AG04449 (cell line): ENCODE results near the gene NDNF.

ENCODE experiments used
- CTCF ChIA-PET: fragments of 350-600 bp; formaldehyde crosslinking; extraction: SDS; loops from one replicate; lab custom pipeline; 2021; ENCODE audit warnings: antibody characterized with exemption; lab: Yijun Ruan, JAX
- POLR2A ChIA-PET: fragments of 400-600, 350-600 bp; formaldehyde crosslinking; extraction: SDS; loops from one replicate; lab custom pipeline; 2020; ENCODE audit warnings: antibody characterized with exemption, inconsistent platforms; lab: Yijun Ruan, JAX
- DNase-seq: peaks from one replicate; pipeline ENCODE4 v3.0.0-alpha.2; 2010; ENCODE audit warnings: low read depth, low spot score
- H3K4me3 ChIP-seq: 2 replicates; pipeline ENCODE4 v1.5.1; 2011; ENCODE audit warnings: low read depth, mild to moderate bottlenecking, control low read depth, low read length
- TF ChIP-seq, protein P1 (sequence below): IDR thresholded peaks from one replicate; pipeline ENCODE4 v1.5.1; 2011; ENCODE audit warnings: mild to moderate bottlenecking, moderate library complexity, low read length, control low read depth, inconsistent platforms; ENCODE audit not compliant: insufficient read depth; ENCODE audit errors: missing control alignments

NDNF gene, protein sequence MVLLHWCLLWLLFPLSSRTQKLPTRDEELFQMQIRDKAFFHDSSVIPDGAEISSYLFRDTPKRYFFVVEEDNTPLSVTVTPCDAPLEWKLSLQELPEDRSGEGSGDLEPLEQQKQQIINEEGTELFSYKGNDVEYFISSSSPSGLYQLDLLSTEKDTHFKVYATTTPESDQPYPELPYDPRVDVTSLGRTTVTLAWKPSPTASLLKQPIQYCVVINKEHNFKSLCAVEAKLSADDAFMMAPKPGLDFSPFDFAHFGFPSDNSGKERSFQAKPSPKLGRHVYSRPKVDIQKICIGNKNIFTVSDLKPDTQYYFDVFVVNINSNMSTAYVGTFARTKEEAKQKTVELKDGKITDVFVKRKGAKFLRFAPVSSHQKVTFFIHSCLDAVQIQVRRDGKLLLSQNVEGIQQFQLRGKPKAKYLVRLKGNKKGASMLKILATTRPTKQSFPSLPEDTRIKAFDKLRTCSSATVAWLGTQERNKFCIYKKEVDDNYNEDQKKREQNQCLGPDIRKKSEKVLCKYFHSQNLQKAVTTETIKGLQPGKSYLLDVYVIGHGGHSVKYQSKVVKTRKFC

DNA sequence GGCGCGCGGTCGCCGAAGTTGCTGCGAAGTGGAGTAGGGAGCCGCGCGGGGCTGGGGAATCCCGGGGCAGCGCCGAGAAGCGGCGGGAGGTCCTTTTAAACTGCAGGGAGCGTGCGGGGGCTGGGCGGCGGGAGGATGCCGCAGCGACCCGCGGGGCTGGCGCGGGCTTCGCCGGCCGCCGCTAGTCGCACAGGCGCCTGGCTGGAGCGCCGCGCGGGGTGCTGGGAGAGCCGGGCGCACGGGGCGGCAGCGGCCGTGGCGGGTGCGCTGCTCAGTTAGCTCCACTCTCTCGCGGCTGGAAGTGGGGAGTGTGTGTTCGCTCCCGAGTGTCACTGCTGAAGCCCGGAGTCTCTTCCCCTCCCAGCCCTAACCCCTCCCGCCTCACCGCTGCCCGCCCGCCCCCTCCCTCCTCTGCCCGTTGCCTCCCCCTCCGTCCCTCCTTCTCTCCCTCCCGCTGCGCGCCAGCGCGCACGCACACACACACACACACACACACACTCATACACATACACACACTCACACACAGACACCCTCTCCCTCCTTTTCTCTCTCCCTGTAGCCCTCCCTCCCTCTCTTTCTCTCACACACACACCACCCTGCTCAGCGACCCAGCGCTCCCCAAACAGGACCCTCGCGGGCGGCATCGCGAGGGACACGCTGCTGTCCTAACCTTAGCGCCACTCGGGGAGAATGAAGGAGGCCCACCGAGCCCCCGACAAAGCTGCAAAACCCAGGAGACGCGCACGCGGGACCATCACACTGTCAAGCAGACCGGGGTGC, at the start of gene NDNF:
NDNF (minus strand) TSS at position 312 of the 780 bp plus-strand sequence. CDS start 26,698 bp downstream, outside the sequence.
- TF ChIP-seq, protein P1, sequence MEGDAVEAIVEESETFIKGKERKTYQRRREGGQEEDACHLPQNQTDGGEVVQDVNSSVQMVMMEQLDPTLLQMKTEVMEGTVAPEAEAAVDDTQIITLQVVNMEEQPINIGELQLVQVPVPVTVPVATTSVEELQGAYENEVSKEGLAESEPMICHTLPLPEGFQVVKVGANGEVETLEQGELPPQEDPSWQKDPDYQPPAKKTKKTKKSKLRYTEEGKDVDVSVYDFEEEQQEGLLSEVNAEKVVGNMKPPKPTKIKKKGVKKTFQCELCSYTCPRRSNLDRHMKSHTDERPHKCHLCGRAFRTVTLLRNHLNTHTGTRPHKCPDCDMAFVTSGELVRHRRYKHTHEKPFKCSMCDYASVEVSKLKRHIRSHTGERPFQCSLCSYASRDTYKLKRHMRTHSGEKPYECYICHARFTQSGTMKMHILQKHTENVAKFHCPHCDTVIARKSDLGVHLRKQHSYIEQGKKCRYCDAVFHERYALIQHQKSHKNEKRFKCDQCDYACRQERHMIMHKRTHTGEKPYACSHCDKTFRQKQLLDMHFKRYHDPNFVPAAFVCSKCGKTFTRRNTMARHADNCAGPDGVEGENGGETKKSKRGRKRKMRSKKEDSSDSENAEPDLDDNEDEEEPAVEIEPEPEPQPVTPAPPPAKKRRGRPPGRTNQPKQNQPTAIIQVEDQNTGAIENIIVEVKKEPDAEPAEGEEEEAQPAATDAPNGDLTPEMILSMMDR, result no peak
- ChIA-PET POLR2A (no interaction called here), CTCF (no interaction called here)
- peak within 1 kb of the TSS; percentile 57 for H3K4me3 ChIP-seq
- DNase-seq, result no peak

DNA sequence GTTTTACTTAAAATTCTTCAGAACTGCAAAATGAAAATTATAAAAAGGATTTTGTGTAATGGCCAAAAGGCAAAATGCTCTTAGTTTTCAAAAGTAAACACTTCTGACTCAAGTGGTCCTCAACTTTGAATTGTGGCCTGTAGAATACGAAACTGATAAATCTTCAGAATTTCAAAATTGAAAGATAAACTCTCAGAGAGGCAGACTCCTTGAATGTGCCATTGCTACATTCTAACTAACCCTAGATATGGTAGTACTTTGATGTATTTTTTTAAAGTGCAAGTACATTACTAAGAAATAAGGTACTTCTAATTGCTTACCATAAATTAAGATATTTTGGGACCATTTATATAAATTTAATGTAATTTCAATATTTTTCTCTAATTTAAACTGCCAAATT, 47.4 kb upstream of the NDNF start:
- POLR2A ChIA-PET, result no interaction called here
- no peak for DNase-seq
- TF ChIP-seq, protein P1, result no peak
- H3K4me3 ChIP-seq, result no peak overlapping the region
- CTCF ChIA-PET, result interaction anchor here (0.9 kb wide), 1 partner anchor 9 kb away, joined by 4 read pairs; no protein-coding TSS in a partner anchor

DNA sequence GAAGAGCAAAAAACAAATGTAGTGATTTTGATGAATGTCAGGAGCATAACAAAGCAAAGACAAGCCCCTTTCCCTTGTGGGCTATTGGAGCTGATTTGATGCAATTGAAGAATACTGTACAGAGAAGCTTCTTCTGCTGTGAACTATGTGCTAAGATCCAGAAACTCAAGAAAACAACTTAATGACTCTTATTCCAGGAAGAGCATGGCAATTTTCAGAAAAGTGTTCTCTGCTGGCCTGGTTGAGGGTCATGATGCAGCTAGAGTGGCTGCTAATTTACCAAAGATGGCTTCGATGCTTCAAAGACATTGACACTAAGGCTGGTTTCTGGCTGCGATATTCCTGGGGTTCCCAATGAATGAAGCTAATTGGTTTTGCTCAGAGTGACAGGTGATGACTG, 46.0 kb upstream of the NDNF start:
- TF ChIP-seq, protein P1, result no peak
- ChIA-PET POLR2A (interaction anchor here (0.6 kb wide), 1 partner anchor 1077 kb away, joined by 3 read pairs; no protein-coding TSS in a partner anchor), CTCF (interaction anchor here (1.3 kb wide), 1 partner anchor 190 kb away, joined by 3 read pairs; no protein-coding TSS in a partner anchor)
- no peak for DNase-seq
- no peak overlapping the region for H3K4me3 ChIP-seq

DNA sequence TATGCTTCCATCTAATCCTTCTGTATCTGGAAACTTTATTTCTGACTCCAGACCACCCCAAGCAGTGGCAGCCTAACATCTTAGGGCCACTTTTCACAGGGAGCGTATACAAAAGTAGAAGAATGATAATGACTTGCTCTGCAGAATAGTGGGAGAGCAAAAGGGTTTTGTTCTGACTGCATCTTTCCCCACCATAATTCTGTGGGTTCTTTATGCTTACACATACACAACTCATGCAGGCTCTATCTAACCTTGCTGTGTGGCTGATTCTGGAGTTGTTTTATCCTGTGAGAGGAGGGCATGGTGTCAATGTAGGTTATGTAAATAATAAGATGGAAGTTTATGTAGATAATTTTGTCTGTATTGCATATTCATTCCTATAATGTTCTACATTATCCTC, 42.4 kb upstream of the NDNF start:
- ChIA-PET CTCF (no interaction called here), POLR2A (no interaction called here)
- TF ChIP-seq, protein P1, result no peak
- DNase-seq, result no peak
- H3K4me3 ChIP-seq, result no peak overlapping the region

DNA sequence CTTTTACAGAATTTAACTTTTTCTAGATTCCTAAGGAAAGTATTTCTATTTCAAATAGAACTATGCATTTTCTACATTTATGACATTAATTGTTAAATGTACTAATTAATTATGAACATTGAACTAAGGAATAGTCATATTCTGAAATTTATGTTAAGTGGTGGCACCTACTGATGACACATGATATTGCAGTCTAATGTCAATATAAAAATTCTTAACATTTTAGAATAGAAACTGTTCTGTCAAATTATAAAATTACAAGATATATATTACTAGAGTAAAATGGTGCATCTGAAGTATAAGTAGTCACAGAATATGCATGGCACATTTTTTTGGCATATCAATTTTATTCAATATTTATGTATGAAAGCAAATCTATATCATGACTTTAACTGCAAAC, 40.2 kb upstream of the NDNF start:
- TF ChIP-seq, protein P1, result no peak
- no peak overlapping the region for H3K4me3 ChIP-seq
- no peak for DNase-seq
- ChIA-PET CTCF (interaction anchor here (0.8 to 2.6 kb wide), 4 partner anchors 18 to 1733 kb away, joined by 3 to 9 read pairs (median 3); no protein-coding TSS in a partner anchor), POLR2A (no interaction called here)
